ENCODE results near the gene GOLGA8O.
"Not testable (repeated sequence)": the region's sequence is repeated elsewhere in the genome, so short reads cannot be mapped to it uniquely, and the experiment has no call there.

DNA sequence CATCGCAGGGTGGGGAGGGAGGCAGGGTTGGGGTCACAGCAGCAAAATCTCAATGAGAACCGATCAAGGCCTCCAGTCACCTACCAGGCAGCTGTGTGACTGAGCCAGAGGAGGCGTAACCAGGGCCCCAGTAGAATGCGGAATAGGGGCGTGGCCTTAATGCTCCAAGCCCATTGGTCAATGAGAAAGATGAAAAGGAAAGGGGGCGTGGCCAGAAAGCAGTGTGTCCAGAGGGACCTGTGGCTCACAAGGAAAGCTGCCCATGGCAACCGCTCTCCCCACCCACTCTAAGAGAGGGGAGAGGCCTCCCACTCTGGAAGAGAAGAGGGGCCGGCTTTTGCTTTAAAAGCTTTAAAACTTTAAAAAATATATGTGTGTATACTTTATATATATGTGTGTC lies 52.2 kb downstream of the GOLGA8O start, which contains the start of gene GOLGA8K:
- TF ChIP-seq POLR2A (IDR thresholded peaks at IDR 0.05) = not testable (repeated sequence)
- TF ChIP-seq, protein P1, sequence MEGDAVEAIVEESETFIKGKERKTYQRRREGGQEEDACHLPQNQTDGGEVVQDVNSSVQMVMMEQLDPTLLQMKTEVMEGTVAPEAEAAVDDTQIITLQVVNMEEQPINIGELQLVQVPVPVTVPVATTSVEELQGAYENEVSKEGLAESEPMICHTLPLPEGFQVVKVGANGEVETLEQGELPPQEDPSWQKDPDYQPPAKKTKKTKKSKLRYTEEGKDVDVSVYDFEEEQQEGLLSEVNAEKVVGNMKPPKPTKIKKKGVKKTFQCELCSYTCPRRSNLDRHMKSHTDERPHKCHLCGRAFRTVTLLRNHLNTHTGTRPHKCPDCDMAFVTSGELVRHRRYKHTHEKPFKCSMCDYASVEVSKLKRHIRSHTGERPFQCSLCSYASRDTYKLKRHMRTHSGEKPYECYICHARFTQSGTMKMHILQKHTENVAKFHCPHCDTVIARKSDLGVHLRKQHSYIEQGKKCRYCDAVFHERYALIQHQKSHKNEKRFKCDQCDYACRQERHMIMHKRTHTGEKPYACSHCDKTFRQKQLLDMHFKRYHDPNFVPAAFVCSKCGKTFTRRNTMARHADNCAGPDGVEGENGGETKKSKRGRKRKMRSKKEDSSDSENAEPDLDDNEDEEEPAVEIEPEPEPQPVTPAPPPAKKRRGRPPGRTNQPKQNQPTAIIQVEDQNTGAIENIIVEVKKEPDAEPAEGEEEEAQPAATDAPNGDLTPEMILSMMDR (IDR thresholded peaks at IDR 0.05) = not testable (repeated sequence)
